GM23338 (cell line): ENCODE results near the gene DYRK1A. TPM values are rescaled to one million over a fixed set of nuclear protein-coding genes. Genes with fewer than 3 reads are reported as not detected.

Source experiments
- ATAC-seq: fragments of 200-7000 bp; cut with Tn5 transposase; 3 replicates; pipeline ENCODE4 v1.9.1; 2020
- DNase-seq: peaks from one replicate; pipeline ENCODE4 v3.0.0-alpha.2; 2015; ENCODE audit warnings: low spot score
- H2AFZ ChIP-seq: fragments of 200-600 bp; sonication (generic); 2 replicates; pipeline ENCODE4 v1.8.0; 2016; ENCODE audit warnings: antibody characterized with exemption, mild to moderate bottlenecking, moderate library complexity
- H3F3A ChIP-seq: fragments of 200-600 bp; sonication (generic); replicated peaks from 2 replicates; pipeline ENCODE4 v1.8.0; 2017; ENCODE audit warnings: antibody characterized with exemption, mixed run types, low read depth
- H3K27ac ChIP-seq: fragments of 200-600 bp; sonication (generic); 2 replicates; pipeline ENCODE4 v1.6.1; 2016; ENCODE audit warnings: low read depth
- H3K27me3 ChIP-seq: fragments of 200-600 bp; sonication (generic); 2 replicates; pipeline ENCODE4 v1.8.0; 2016; ENCODE audit warnings: mild to moderate bottlenecking, mixed run types, moderate library complexity; ENCODE audit not compliant: insufficient read depth
- H3K36me3 ChIP-seq: fragments of 200-600 bp; sonication (generic); 2 replicates; pipeline ENCODE4 v1.8.0; 2016; ENCODE audit warnings: mild to moderate bottlenecking; ENCODE audit not compliant: insufficient read depth
- H3K4me1 ChIP-seq: fragments of 200-600 bp; sonication (generic); 2 replicates; pipeline ENCODE4 v1.8.0; 2016; ENCODE audit warnings: mild to moderate bottlenecking, moderate library complexity; ENCODE audit not compliant: insufficient read depth
- H3K4me2 ChIP-seq: fragments of 200-600 bp; sonication (generic); 2 replicates; pipeline ENCODE4 v1.7.1; 2017; ENCODE audit warnings: mixed run types
- H3K4me3 ChIP-seq: fragments of 200-600 bp; sonication (generic); 2 replicates; pipeline ENCODE4 v1.6.1; 2016; ENCODE audit warnings: mixed run types
- H3K79me2 ChIP-seq: fragments of 200-600 bp; sonication (generic); replicated peaks from 2 replicates; pipeline ENCODE4 v1.8.0; 2017; ENCODE audit warnings: mild to moderate bottlenecking; ENCODE audit not compliant: insufficient read depth
- H3K9me2 ChIP-seq: fragments of 200-600 bp; sonication (generic); 2 replicates; pipeline ENCODE4 v1.8.0; 2017; ENCODE audit not compliant: insufficient read depth
- H4K20me1 ChIP-seq: fragments of 200-600 bp; sonication (generic); replicated peaks from 2 replicates; pipeline ENCODE4 v1.8.0; 2017; ENCODE audit warnings: mild to moderate bottlenecking; ENCODE audit not compliant: insufficient read depth
- H3K27ac Mint-ChIP-seq: 2 replicates; pipeline ENCODE4 v1.8.0; 2020; ENCODE audit warnings: inconsistent platforms, mild to moderate bottlenecking, moderate library complexity, mixed read lengths
- H3K27me3 Mint-ChIP-seq: 3 replicates; pipeline ENCODE4 v1.8.0; 2022; ENCODE audit warnings: low read depth, mild to moderate bottlenecking, moderate library complexity, mixed read lengths, inconsistent platforms; ENCODE audit not compliant: insufficient read depth, poor library complexity
- H3K36me3 Mint-ChIP-seq: 3 replicates; pipeline ENCODE4 v1.8.0; 2021; ENCODE audit warnings: low read depth, mild to moderate bottlenecking, inconsistent platforms, moderate library complexity, mixed read lengths
- H3K4me1 Mint-ChIP-seq: 3 replicates; pipeline ENCODE4 v1.8.0; 2020; ENCODE audit warnings: mild to moderate bottlenecking, inconsistent platforms, mixed read lengths
- H3K4me3 Mint-ChIP-seq: 3 replicates; pipeline ENCODE4 v1.8.0; 2021; ENCODE audit warnings: moderate library complexity, mild to moderate bottlenecking, inconsistent platforms, mixed read lengths
- H3K9me3 Mint-ChIP-seq: 3 replicates; pipeline ENCODE4 v1.8.0; 2020; ENCODE audit warnings: moderate library complexity, mild to moderate bottlenecking, inconsistent platforms, mixed read lengths
- CREB1 ChIP-seq: fragments of 250-450 bp; sonication (Bioruptor Pico); IDR thresholded peaks from 2 replicates; pipeline ENCODE4 v1.5.0; 2020; ENCODE audit warnings: low read depth, mild to moderate bottlenecking, moderate library complexity
- CTCF ChIP-seq, 2 experiments: fragments of 200-600 bp in 1 of 2; sonication (generic) in 1 of 2; conservative IDR thresholded peaks; 2 replicates each; pipeline versions ENCODE4 v1.5.1 to v1.6.1; 2016 to 2017; ENCODE audit warnings: antibody characterized with exemption in 2 of 2, low read depth in 2 of 2, mild to moderate bottlenecking in 2 of 2, moderate library complexity in 1 of 2
- EZH2 ChIP-seq: fragments of 200-600 bp; sonication (generic); IDR thresholded peaks from one replicate; pipeline ENCODE4 v1.8.0; 2017; ENCODE audit warnings: antibody characterized with exemption, mild to moderate bottlenecking, low read depth; ENCODE audit not compliant: unreplicated experiment
- ZNF462 ChIP-seq: fragments of 250-450 bp; sonication (Bioruptor Pico); IDR thresholded peaks from 2 replicates; pipeline ENCODE4 v1.5.0; 2020; ENCODE audit warnings: mild to moderate bottlenecking, moderate library complexity
- polyA plus RNA-seq: library from polyadenylated mRNA; unstranded; fragments of >200 nt; fragmentation: Nextera tagmentation; extraction: Ambion mirVana; gene quantifications from 2 replicates; pipeline ENCODE4 v1.2.1, GENCODE V29; 2016
- total RNA-seq: library from RNA; depleted of rRNA; stranded (reverse); fragments of >200 nt; shearing (Covaris generic); gene quantifications from 2 replicates; pipeline ENCODE4 v1.2.3, GENCODE V29; 2014

DYRK1A gene
- total and polyA plus RNA-seq, 2 experiments from 2014 or later: 10.3 to 84.7 TPM

- no peak for TF ChIP-seq ZNF462 (CRISPR knock-in tag)
- TF ChIP-seq CREB1 (CRISPR knock-in tag): no peak
- TF ChIP-seq EZH2: no peak
Observed at GRCh38 chr21:37445228-37445627, 78.7 kb downstream of the DYRK1A start (continued).

- H3K4me3 ChIP-seq: no peak overlapping the region
- Mint-ChIP-seq H3K4me1 (peaks cover 63% of the 10 kb centered on the region), H3K27ac (no peak overlapping the region), H3K27me3 (peaks cover 8% of the 10 kb centered on the region), H3K4me3 (no peak overlapping the region; the same call in 2 of the 3 replicates), H3K36me3 (no peaks in the 10 kb centered on the region; the same call in 2 of the 3 replicates), H3K9me3 (no peaks in the 10 kb centered on the region)
- H3K4me2 ChIP-seq: no peak overlapping the region
- H2AFZ ChIP-seq: no peak overlapping the region
- peaks cover 100% of the 10 kb centered on the region for H3K79me2 ChIP-seq
- H3K36me3 ChIP-seq: no peaks in the 10 kb centered on the region
- ATAC-seq (peak; percentile 74), DNase-seq (peak; percentile 54)
- H3K4me1 ChIP-seq: peaks cover 69% of the 10 kb centered on the region
- H4K20me1 ChIP-seq: peaks cover 74% of the 10 kb centered on the region
- TF ChIP-seq CTCF (conservative IDR thresholded peaks at IDR 0.05; ENCODE audit: low read depth in 2 of 2) (peak; percentile 40 to 57), ZNF462 (CRISPR knock-in tag) (no peak)
- H3K9me2 ChIP-seq: no peaks in the 10 kb centered on the region
- 0 out of 2 replicates have a peak overlapping the region, but pooled peaks have one; percentile 4 for H3K27ac ChIP-seq
- no peaks in the 10 kb centered on the region for H3F3A ChIP-seq
- no peaks in the 10 kb centered on the region for H3K27me3 ChIP-seq
Observed at GRCh38 chr21:37446552-37446951, 80.0 kb downstream of the DYRK1A start.
